Transverse colon (tissue), 4 donors: ENCODE measurements around the gene SIRT4. TPM values are rescaled to one million over a fixed set of nuclear protein-coding genes. Genes with fewer than 3 reads are reported as not detected.

Experiments used
- DNase-seq: peaks from one replicate; pipeline ENCODE4 v3.0.0-alpha.2; 2019
- H3K27ac ChIP-seq, 4 donors: fragments of 200-600 bp; sonication (generic); 2 replicates each; pipeline ENCODE4 v1.5.1; 2016 to 2018; ENCODE audit warnings: inconsistent platforms in 4 of 4
- H3K27me3 ChIP-seq: fragments of 200-600 bp; sonication (generic); 2 replicates; pipeline ENCODE4 v1.5.1; 2017; ENCODE audit warnings: inconsistent platforms
- H3K36me3 ChIP-seq, 4 donors: fragments of 200-600 bp; sonication (generic); 2 replicates each; pipeline ENCODE4 v1.5.1; 2017 to 2019; ENCODE audit warnings: inconsistent platforms in 4 of 4
- H3K4me1 ChIP-seq, 4 donors: fragments of 200-600 bp; sonication (generic); 2 replicates each; pipeline ENCODE4 v1.5.1; 2017 to 2020; ENCODE audit warnings: inconsistent platforms in 4 of 4
- H3K4me3 ChIP-seq, 4 donors: fragments of 200-600 bp; sonication (generic); 1 replicate in 1 of 4; 2 replicates in 3 of 4; pipeline versions ENCODE4 v1.5.1 to v1.6.1; 2017 to 2019; ENCODE audit warnings: inconsistent platforms in 4 of 4
- H3K9me3 ChIP-seq, 2 donors: fragments of 200-600 bp; sonication (generic); 2 replicates each; pipeline ENCODE4 v1.5.1; 2017 to 2019; ENCODE audit warnings: inconsistent platforms in 2 of 2
- EP300 ChIP-seq: sonication (generic); formaldehyde crosslinking; IDR thresholded peaks from one replicate; pipeline ENCODE4 v1.6.1; 2017; ENCODE audit warnings: antibody characterized with exemption, low read depth
- POLR2A ChIP-seq: fragments of 450-650 bp; IDR thresholded peaks from one replicate; pipeline ENCODE4 v1.6.1; 2016; ENCODE audit warnings: antibody characterized with exemption, mild to moderate bottlenecking, moderate library complexity
- POLR2AphosphoS5 ChIP-seq, 3 donors: sonication (generic); formaldehyde crosslinking; IDR thresholded peaks; one replicate each; pipeline ENCODE4 v1.6.1; 2016; ENCODE audit warnings: antibody characterized with exemption in 3 of 3
- WGBS, 2 donors: methylation state at CpG; one replicate each; pipeline ENCODE4 v1.1.5; 2018; ENCODE audit warnings: low coverage in 1 of 2; 5-methylcytosine and 5-hydroxymethylcytosine counted together
- in situ Hi-C, 4 donors: fragments of 200-750 bp; cut with MboI; loops; one replicate each; pipeline versions ENCODE4 v1.15.0 to v1.15.1; 2017; ENCODE audit warnings: low sequenced_read_pairs in 3 of 4, low pct_ligation_motif_present in 1 of 4, low pct_unique_long_range_greater_than_20kb in 1 of 4
- intact Hi-C: fragments of 100-400 bp; cut with DNase I; formaldehyde crosslinking; loops from one replicate; pipeline ENCODE4 v1.15.1; 2023; ENCODE audit warnings: low total_unique reads
- total RNA-seq, 4 donors: library from RNA; depleted of rRNA; stranded (reverse); fragments of >200 nt; gene quantifications; one replicate each; pipeline ENCODE4 v1.1.0, GENCODE V29; 2016
- TF ChIP-seq, protein P1 (sequence below), 5 experiments: fragments of 200-600 bp in 3 of 5; fragments of 450-650 bp in 2 of 5; sonication (generic) in 3 of 5; IDR thresholded peaks; 1 replicate in 2 of 5; 2 replicates in 3 of 5; pipeline ENCODE4 v1.5.1; 2016 to 2017; ENCODE audit warnings: antibody characterized with exemption in 5 of 5, inconsistent platforms in 3 of 5, mild to moderate bottlenecking in 2 of 5, moderate library complexity in 1 of 5

Gene SIRT4
- total RNA-seq, 4 donors from 2014 or later = 0.95 to 1.9 TPM; not detected in 2

DNA sequence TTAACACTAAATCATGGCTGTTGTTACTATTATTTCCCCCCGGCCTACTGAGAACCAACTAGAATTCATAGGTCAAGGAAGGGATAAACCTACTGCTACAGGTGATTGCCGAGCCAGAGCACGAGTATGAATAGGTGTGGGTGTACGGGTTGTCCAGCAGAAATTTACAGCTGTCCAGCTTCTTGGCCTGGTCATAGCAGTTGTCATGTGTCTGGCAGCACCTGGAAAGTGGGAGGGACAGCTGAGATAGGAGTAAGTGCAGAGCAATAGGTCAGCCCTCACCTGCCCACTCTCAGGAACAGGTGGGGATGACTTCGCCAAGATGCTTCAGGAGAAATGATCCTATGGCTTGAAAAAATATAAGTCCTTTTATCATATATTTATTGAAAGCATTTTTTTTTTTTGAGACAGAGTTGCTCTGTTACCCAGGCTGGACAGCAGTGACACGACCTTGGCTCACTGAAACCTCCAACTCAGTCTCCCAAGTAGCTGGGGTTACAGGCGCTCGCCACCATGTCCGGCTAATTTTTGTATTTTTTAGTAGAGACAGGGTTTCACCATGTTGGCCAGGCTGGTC, 22.8 kb downstream of the SIRT4 start:
- Histone ChIP-seq H3K27ac (no peak overlapping the region), H3K27me3 (no peaks in the 10 kb centered on the region), H3K36me3 (no peaks in the 10 kb centered on the region), H3K4me3 (no peak overlapping the region), H3K9me3 (no peaks in the 10 kb centered on the region), H3K4me1 (peaks cover 0 to 22% (median 12%) of the 10 kb centered on the region in 4 donors)
- WGBS, 2 donors = 61 to 68% methylated on average over 7 to 9 of the region's 9 CpGs
- in situ Hi-C loops (loop anchor here in 1 of 4 donors (10.0 kb wide), 1 partner anchor 110 kb away; the partner anchor contains the start of gene COX6A1), intact Hi-C loops (no loop called here)
- no peak for DNase-seq
- TF ChIP-seq, protein P1, sequence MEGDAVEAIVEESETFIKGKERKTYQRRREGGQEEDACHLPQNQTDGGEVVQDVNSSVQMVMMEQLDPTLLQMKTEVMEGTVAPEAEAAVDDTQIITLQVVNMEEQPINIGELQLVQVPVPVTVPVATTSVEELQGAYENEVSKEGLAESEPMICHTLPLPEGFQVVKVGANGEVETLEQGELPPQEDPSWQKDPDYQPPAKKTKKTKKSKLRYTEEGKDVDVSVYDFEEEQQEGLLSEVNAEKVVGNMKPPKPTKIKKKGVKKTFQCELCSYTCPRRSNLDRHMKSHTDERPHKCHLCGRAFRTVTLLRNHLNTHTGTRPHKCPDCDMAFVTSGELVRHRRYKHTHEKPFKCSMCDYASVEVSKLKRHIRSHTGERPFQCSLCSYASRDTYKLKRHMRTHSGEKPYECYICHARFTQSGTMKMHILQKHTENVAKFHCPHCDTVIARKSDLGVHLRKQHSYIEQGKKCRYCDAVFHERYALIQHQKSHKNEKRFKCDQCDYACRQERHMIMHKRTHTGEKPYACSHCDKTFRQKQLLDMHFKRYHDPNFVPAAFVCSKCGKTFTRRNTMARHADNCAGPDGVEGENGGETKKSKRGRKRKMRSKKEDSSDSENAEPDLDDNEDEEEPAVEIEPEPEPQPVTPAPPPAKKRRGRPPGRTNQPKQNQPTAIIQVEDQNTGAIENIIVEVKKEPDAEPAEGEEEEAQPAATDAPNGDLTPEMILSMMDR (IDR thresholded peaks at IDR 0.05) = no peak
- TF ChIP-seq EP300 = no peak
- no peak for TF ChIP-seq POLR2AphosphoS5 (IDR thresholded peaks at IDR 0.05)
- TF ChIP-seq POLR2A = no peak

DNA sequence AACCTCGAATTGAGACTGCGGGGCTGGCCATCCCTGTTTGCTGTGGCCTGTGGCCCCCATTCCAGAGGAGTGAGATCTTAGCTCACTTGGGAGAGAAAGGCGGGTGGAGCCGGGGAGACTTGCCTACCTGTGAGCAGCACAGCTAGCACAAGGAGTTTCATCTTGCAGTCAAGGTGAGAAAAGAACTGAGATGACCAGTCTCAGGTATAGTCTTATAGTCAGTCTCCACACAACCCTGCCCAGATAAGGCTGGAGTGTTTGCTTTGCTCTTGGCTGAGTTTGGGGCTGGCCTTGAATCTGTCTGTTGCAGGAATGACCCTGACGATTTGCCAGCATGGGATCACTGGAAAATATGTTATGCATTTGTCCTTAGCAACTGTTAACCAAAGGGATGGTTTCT, 25.5 kb downstream of the SIRT4 start, which contains the start of gene PLA2G1B:
Gene PLA2G1B (minus strand): TSS at position 187 of the 400 bp plus-strand sequence. CDS start 26 bp downstream, at position 161.
- no peaks in the 10 kb centered on the region for H3K36me3 ChIP-seq
- H3K4me3 ChIP-seq = no peak within 1 kb of the TSS
- TF ChIP-seq POLR2AphosphoS5 (IDR thresholded peaks at IDR 0.05) (no peak), EP300 (no peak), POLR2A (no peak)
- TF ChIP-seq, protein P1 (IDR thresholded peaks at IDR 0.05) = no peak
- no peak for DNase-seq
- 67 to 76% methylated on average over 3 to 5 of the region's 5 CpGs for WGBS, 2 donors
- intact Hi-C loops (no loop called here), in situ Hi-C loops (loop anchor here in 1 of 4 donors (10.0 kb wide), 1 partner anchor 107 kb away; the partner anchor contains the start of gene COX6A1)
- peaks cover 0 to 5% (median under 1%) of the 10 kb centered on the region in 4 donors for H3K4me1 ChIP-seq
- no peaks in the 10 kb centered on the region for H3K9me3 ChIP-seq
- H3K27me3 ChIP-seq = no peaks in the 10 kb centered on the region
- no peak within 1 kb of the TSS for H3K27ac ChIP-seq

DNA sequence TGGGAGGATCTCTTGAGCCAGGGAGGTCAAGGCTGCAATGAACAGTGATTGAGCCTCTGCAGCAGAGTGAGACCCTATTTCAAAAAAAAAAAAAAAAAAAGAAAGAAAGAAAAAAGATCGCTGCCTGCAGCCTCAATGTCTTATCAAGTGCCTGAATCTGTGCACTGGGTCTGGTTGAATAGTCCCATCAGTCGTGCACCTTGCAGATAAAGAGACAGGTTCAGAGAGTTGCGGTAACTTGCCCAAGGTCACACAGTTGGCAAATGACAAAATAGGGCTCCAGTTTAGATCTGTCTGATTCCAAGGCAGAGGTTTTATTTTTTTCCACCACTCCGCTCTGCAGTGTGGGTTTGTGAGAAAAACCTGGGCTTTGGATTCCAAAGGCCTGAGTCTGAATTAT, 26.1 kb downstream of the SIRT4 start:
- Histone ChIP-seq H3K27ac (no peak overlapping the region), H3K27me3 (no peaks in the 10 kb centered on the region), H3K36me3 (no peaks in the 10 kb centered on the region), H3K4me3 (no peak overlapping the region), H3K9me3 (no peaks in the 10 kb centered on the region), H3K4me1 (peaks cover 0 to 5% (median 0%) of the 10 kb centered on the region in 4 donors)
- 78 to 85% methylated on average over 4 of the region's 4 CpGs for WGBS, 2 donors
- no peak for DNase-seq
- intact Hi-C loops = no loop called here
- TF ChIP-seq, protein P1 (IDR thresholded peaks at IDR 0.05) = no peak
- TF ChIP-seq EP300 (no peak), POLR2A (no peak), POLR2AphosphoS5 (IDR thresholded peaks at IDR 0.05) (no peak)
- in situ Hi-C loops = loop anchor here in 1 of 4 donors (10.0 kb wide), 1 partner anchor 107 kb away; the partner anchor contains the start of gene COX6A1

DNA sequence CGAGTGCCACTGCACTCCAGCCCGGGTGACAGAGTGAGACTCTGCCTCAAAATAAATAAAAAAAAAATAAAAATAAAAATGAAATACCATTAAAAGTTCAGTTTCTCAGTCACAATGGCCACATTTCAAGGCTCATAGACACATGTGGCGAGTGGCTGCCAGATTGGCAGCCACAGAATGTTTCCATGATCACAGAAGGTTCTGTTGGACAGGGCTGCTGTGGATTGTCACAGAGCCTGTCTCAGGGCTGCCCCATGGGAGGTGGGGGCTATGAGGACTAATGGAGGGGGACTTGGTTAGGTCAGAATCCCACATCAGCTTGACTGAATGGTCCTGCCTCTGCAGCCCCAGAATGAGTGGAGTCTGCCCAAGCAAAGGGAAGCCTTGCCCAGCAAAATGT, 29.3 kb downstream of the SIRT4 start:
- H3K27me3 ChIP-seq = no peaks in the 10 kb centered on the region
- WGBS, 2 donors = 51 to 70% methylated on average over 3 of the region's 3 CpGs
- no peak for DNase-seq
- intact Hi-C loops (no loop called here), in situ Hi-C loops (no loop called here)
- TF ChIP-seq EP300 (no peak), POLR2A (no peak), POLR2AphosphoS5 (IDR thresholded peaks at IDR 0.05) (no peak)
- TF ChIP-seq, protein P1 (IDR thresholded peaks at IDR 0.05) = no peak
- H3K9me3 ChIP-seq = no peaks in the 10 kb centered on the region
- H3K36me3 ChIP-seq = no peaks in the 10 kb centered on the region
- no peak overlapping the region for H3K27ac ChIP-seq
- H3K4me1 ChIP-seq = no peaks in the 10 kb centered on the region
- H3K4me3 ChIP-seq = no peak overlapping the region
